ENCODE data around the gene GALNT12.

Gene GALNT12

DNA sequence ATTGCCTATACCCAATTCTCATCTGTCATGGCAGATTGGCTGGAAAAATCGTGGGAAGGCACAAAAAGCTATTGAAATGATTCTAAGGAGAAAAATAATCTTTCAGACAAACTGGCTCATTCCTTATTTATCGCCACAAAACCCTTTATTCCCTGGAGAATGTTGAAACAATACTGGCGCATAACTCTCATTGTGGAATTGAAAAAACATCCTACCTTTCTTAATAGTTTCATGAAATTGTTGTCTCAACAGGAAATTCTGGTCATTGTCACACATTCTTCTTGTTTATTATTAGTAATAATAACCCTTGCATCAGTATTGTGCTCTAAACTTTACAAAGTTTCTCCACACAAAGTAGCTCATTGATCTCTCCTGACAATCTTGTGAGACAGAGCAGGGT, 87.3 kb downstream of the GALNT12 start:
- Histone ChIP-seq H3K4me3 (no peak overlapping the region), H3K27ac (no peak overlapping the region)
- no peak for DNase-seq (ENCODE audit: low spot score)
- TF ChIP-seq, protein P1, sequence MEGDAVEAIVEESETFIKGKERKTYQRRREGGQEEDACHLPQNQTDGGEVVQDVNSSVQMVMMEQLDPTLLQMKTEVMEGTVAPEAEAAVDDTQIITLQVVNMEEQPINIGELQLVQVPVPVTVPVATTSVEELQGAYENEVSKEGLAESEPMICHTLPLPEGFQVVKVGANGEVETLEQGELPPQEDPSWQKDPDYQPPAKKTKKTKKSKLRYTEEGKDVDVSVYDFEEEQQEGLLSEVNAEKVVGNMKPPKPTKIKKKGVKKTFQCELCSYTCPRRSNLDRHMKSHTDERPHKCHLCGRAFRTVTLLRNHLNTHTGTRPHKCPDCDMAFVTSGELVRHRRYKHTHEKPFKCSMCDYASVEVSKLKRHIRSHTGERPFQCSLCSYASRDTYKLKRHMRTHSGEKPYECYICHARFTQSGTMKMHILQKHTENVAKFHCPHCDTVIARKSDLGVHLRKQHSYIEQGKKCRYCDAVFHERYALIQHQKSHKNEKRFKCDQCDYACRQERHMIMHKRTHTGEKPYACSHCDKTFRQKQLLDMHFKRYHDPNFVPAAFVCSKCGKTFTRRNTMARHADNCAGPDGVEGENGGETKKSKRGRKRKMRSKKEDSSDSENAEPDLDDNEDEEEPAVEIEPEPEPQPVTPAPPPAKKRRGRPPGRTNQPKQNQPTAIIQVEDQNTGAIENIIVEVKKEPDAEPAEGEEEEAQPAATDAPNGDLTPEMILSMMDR (IDR thresholded peaks at IDR 0.05): no peak

- TF ChIP-seq, protein P1 (IDR thresholded peaks at IDR 0.05): no peak
- Histone ChIP-seq H3K27ac (no peak overlapping the region), H3K4me3 (no peak overlapping the region)
- DNase-seq (ENCODE audit: low spot score): no peak
These were observed 89.2 kb downstream of the GALNT12 start for GRCh38 chr9:98896632-98897031.

GRCh38 chr9:98897745-98898144, 90.3 kb downstream of the GALNT12 start:
- DNase-seq (ENCODE audit: low spot score): no peak
- H3K27ac ChIP-seq: no peak overlapping the region
- no peak overlapping the region for H3K4me3 ChIP-seq
- TF ChIP-seq, protein P1 (IDR thresholded peaks at IDR 0.05): no peak

- DNase-seq (ENCODE audit: low spot score): no peak
- Histone ChIP-seq H3K4me3 (no peak overlapping the region), H3K27ac (no peak overlapping the region)
- TF ChIP-seq, protein P1 (IDR thresholded peaks at IDR 0.05): no peak
These were observed 92.1 kb downstream of the GALNT12 start for GRCh38 chr9:98899408-98900056.

Data from coronary artery (tissue), 2 donors.